HepG2 (cell line): Measurements from ENCODE around the gene TAS1R3. TPM values are rescaled to one million over a fixed set of nuclear protein-coding genes. Genes with fewer than 3 reads are reported as not detected.
A peak's percentile ranks its signal among the peaks of the same experiment; 100 is the strongest.

ENCODE experiments used
- AGO2 ChIP-seq: fragments of 200-400 bp; formaldehyde crosslinking; optimal IDR thresholded peaks from 2 replicates; pipeline ENCODE3; 2017; ENCODE audit warnings: mild to moderate bottlenecking, low read depth, low read length, moderate library complexity
- ASH2L ChIP-seq: fragments of 300-600, 200-600 bp; sonication (generic); IDR thresholded peaks from 2 replicates; pipeline ENCODE4 v1.7.0; 2017; ENCODE audit warnings: low read depth, mild to moderate bottlenecking, moderate library complexity, mixed read lengths, low read length; ENCODE audit not compliant: insufficient read length
- GABPB1 ChIP-seq: IDR thresholded peaks from 2 replicates; pipeline ENCODE4 v1.6.1; 2016; ENCODE audit warnings: mild to moderate bottlenecking, missing genetic modification reagents, moderate library complexity, missing compliant biosample characterization
- HOXD1 ChIP-seq: sonication (generic); formaldehyde crosslinking; IDR thresholded peaks from 2 replicates; pipeline ENCODE4 v1.5.0; 2020; ENCODE audit warnings: missing genetic modification reagents
- KDM1A ChIP-seq: IDR thresholded peaks from 2 replicates; pipeline ENCODE4 v1.6.1; 2016; ENCODE audit warnings: missing compliant biosample characterization
- NFKB2 ChIP-seq: sonication (generic); formaldehyde crosslinking; IDR thresholded peaks from 2 replicates; pipeline ENCODE4 v1.4.0; 2020; ENCODE audit warnings: missing genetic modification reagents, borderline replicate concordance
- RAD51 ChIP-seq: fragments of 450-650 bp; IDR thresholded peaks from 2 replicates; pipeline ENCODE4 v1.6.1; 2016; ENCODE audit warnings: borderline replicate concordance
- STAG1 ChIP-seq: sonication (generic); formaldehyde crosslinking; IDR thresholded peaks from 2 replicates; pipeline ENCODE4 v1.4.0; 2020; ENCODE audit warnings: missing genetic modification reagents
- TERF1 ChIP-seq: sonication (generic); formaldehyde crosslinking; IDR thresholded peaks from 2 replicates; pipeline ENCODE4 v1.8.0; 2022; ENCODE audit warnings: mild to moderate bottlenecking, missing genetic modification reagents, moderate library complexity
- ZBTB33 ChIP-seq: sonication (generic); formaldehyde crosslinking; IDR thresholded peaks from 2 replicates; pipeline ENCODE4 v1.4.0; 2020; ENCODE audit warnings: missing genetic modification reagents
- ZNF234 ChIP-seq: sonication (generic); formaldehyde crosslinking; conservative IDR thresholded peaks from 2 replicates; pipeline ENCODE4 v1.5.1; 2020; ENCODE audit warnings: mild to moderate bottlenecking, missing genetic modification reagents
- ZNF256 ChIP-seq: sonication (generic); formaldehyde crosslinking; conservative IDR thresholded peaks from 2 replicates; pipeline ENCODE4 v1.4.0; 2020; ENCODE audit warnings: missing genetic modification reagents
- ZNF501 ChIP-seq: sonication (generic); formaldehyde crosslinking; IDR thresholded peaks from 2 replicates; pipeline ENCODE4 v1.5.1; 2020; ENCODE audit warnings: mild to moderate bottlenecking, moderate library complexity, missing genetic modification reagents
- ZNF569 ChIP-seq: sonication (generic); formaldehyde crosslinking; IDR thresholded peaks from 2 replicates; pipeline ENCODE4 v1.5.0; 2020; ENCODE audit warnings: mild to moderate bottlenecking, missing genetic modification reagents, moderate library complexity, borderline replicate concordance
- ZNF781 ChIP-seq: sonication (generic); formaldehyde crosslinking; IDR thresholded peaks from 2 replicates; pipeline ENCODE4 v1.5.1; 2020; ENCODE audit warnings: borderline replicate concordance, mild to moderate bottlenecking, missing genetic modification reagents; ENCODE audit errors: not compliant biosample characterization
- ZNF83 ChIP-seq: sonication (generic); formaldehyde crosslinking; IDR thresholded peaks from 2 replicates; pipeline ENCODE4 v1.4.0; 2020; ENCODE audit warnings: missing genetic modification reagents, mild to moderate bottlenecking, borderline replicate concordance
- ZSCAN25 ChIP-seq: sonication (generic); formaldehyde crosslinking; IDR thresholded peaks from 2 replicates; pipeline ENCODE4 v1.8.0; 2022; ENCODE audit warnings: mild to moderate bottlenecking, missing genetic modification reagents
- polyA plus RNA-seq, 8 experiments: library from polyadenylated mRNA; depleted of rRNA in 3 of 8; stranded (reverse) in 7 of 8; unstranded in 1 of 8; fragments of >200 nt; fragmentation: Illumina TruSeq in 4 of 8; extraction: Trizol in 4 of 8; gene quantifications; 2 replicates each; pipeline versions ENCODE4 v1.2.1 to v1.2.3, GENCODE V29; 2011 to 2016; ENCODE audit warnings: low read depth in 4 of 8, missing spikeins in 1 of 8, mixed read lengths in 1 of 8; ENCODE audit not compliant: insufficient read depth in 1 of 8
- total RNA-seq, 5 experiments: library from RNA; depleted of rRNA; stranded (reverse); fragments of >200 nt; fragmentation: Illumina TruSeq; extraction: Trizol; gene quantifications; 2 replicates each; pipeline ENCODE4 v1.2.3, GENCODE V29; 2016; ENCODE audit warnings: low read depth in 1 of 5
- TF ChIP-seq, protein P1 (sequence below): sonication (generic); formaldehyde crosslinking; IDR thresholded peaks from 2 replicates; pipeline ENCODE4 v1.4.0; 2020; ENCODE audit warnings: missing genetic modification reagents
- TF ChIP-seq, protein P2 (sequence below): sonication (generic); formaldehyde crosslinking; IDR thresholded peaks from 2 replicates; pipeline ENCODE4 v1.5.1; 2020; ENCODE audit warnings: mild to moderate bottlenecking, missing genetic modification reagents

Gene TAS1R3
- total and polyA plus RNA-seq, 2 of the 13 experiments (the other 11 are each of a cell fraction or from before 2014, with no cell fraction given): 0.13 to 0.15 TPM

DNA sequence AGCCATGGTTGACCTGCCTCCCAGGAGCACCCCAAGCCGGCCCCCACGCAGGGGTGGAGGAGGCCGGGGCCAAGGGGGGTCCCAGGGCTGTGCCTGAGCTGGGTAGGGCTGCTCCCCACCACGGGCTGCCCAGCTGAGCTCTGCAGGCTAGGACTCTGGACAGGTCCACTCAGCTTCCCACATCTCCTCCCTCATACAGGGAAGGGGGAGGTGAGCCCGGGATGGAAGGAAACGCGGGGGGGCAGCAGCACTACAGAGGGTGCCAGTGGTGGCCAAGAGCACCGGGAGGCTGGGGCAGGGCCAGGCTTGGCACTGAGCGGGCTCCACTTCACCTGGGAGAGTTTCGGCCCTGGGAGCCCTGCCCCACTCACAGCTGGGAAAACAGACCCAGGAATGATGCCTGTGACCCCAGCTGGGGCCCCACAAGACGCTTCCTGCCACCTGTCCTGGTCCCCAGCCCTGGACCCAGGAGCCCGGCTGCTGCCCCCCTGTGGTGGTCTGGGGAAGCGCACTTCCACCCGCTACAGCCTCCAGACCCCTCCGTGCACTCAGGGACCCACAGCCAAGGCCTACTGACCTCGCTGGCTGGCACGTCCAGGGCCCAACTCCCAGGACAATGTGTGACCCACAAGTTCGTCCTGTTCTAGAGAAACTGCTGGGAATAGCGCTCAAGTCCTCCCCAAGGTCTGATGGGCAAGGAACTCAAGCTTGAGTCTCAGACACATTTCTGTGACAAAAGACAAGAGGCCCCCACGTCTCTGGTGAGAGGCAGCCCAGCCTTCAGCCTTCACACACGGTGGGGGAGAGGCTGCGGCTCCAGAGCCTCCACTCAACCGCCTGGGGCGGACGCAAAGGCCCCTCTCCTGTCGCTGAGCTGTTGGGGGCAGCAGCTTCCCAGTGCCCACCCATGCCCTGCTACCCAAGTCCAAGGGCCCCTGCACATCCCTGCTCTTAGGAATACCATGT is 40.9 kb downstream of the TAS1R3 start (continued):
- TF ChIP-seq ZNF781: no peak
- TF ChIP-seq ZNF569 (CRISPR knock-in tag): no peak
- peak; percentile 61; the same call in 1 of the 2 replicates for TF ChIP-seq GABPB1 (CRISPR knock-in tag)
- no peak for TF ChIP-seq ASH2L
- TF ChIP-seq ZSCAN25: peak; percentile 50; the same call in 1 of the 2 replicates
- TF ChIP-seq, protein P1, sequence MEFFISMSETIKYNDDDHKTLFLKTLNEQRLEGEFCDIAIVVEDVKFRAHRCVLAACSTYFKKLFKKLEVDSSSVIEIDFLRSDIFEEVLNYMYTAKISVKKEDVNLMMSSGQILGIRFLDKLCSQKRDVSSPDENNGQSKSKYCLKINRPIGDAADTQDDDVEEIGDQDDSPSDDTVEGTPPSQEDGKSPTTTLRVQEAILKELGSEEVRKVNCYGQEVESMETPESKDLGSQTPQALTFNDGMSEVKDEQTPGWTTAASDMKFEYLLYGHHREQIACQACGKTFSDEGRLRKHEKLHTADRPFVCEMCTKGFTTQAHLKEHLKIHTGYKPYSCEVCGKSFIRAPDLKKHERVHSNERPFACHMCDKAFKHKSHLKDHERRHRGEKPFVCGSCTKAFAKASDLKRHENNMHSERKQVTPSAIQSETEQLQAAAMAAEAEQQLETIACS (CRISPR knock-in tag): 0 out of 2 replicates have a peak, but pooled peaks have one; percentile 39
- no peak for TF ChIP-seq RAD51
- no peak for TF ChIP-seq KDM1A (CRISPR knock-in tag)
- peak; percentile 71 for TF ChIP-seq STAG1 (CRISPR knock-in tag)
- TF ChIP-seq NFKB2 (CRISPR knock-in tag): 0 out of 2 replicates have a peak, but pooled peaks have one; percentile 22
- no peak for TF ChIP-seq ZNF256 (CRISPR knock-in tag)
- TF ChIP-seq, protein P2, sequence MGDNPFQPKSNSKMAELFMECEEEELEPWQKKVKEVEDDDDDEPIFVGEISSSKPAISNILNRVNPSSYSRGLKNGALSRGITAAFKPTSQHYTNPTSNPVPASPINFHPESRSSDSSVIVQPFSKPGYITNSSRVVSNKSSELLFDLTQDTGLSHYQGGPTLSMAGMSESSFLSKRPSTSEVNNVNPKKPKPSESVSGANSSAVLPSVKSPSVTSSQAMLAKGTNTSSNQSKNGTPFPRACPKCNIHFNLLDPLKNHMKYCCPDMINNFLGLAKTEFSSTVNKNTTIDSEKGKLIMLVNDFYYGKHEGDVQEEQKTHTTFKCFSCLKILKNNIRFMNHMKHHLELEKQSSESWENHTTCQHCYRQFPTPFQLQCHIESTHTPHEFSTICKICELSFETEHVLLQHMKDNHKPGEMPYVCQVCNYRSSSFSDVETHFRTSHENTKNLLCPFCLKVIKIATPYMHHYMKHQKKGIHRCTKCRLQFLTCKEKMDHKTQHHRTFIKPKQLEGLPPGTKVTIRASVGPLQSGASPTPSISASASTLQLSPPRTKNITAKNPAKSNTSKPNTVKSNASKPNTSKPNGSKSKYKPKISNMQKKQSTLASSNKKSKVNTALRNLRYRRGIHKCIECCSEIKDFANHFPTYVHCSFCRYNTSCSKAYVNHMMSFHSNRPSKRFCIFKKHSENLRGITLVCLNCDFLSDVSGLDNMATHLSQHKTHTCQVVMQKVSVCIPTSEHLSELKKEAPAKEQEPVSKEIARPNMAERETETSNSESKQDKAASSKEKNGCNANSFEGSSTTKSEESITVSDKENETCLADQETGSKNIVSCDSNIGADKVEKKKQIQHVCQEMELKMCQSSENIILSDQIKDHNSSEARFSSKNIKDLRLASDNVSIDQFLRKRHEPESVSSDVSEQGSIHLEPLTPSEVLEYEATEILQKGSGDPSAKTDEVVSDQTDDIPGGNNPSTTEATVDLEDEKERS (CRISPR knock-in tag): 0 out of 2 replicates have a peak, but pooled peaks have one; percentile 32
- TF ChIP-seq ZNF501 (CRISPR knock-in tag): 0 out of 2 replicates have a peak, but pooled peaks have one; percentile 45
- TF ChIP-seq HOXD1 (CRISPR knock-in tag): no peak
- no peak for TF ChIP-seq ZNF234 (CRISPR knock-in tag)
- TF ChIP-seq AGO2: peak; percentile 36
- TF ChIP-seq ZNF83: no peak
- no peak for TF ChIP-seq TERF1 (CRISPR knock-in tag)
- TF ChIP-seq ZBTB33 (CRISPR knock-in tag): peak; percentile 67
